Kidney (tissue), 14 donors: ENCODE data around the gene SCN7A. TPM values are rescaled to one million over a fixed set of nuclear protein-coding genes. Genes with fewer than 3 reads are reported as not detected.
A peak's percentile ranks its signal among the peaks of the same experiment; 100 is the strongest.
"Not testable (repeated sequence)": the region's sequence is repeated elsewhere in the genome, so short reads cannot be mapped to it uniquely, and the experiment has no call there.

Source experiments
- DNase-seq, 5 donors: peaks; one replicate each; pipeline ENCODE4 v3.0.0-alpha.2; 2013 to 2020
- FAIRE-seq: peaks from 2 replicates; lab custom pipeline; 2012; peaks lifted over from hg19 to GRCh38; lab: Jason Lieb, UNC
- H3K27ac ChIP-seq, 2 donors: one replicate each; pipeline ENCODE4 v1.7.0; 2013; ENCODE audit warnings: low read depth in 2 of 2, low read length in 2 of 2, inconsistent platforms in 1 of 2
- H3K27me3 ChIP-seq: one replicate; pipeline ENCODE4 v1.7.1; 2013; ENCODE audit warnings: low read length, inconsistent platforms; ENCODE audit not compliant: control insufficient read depth, insufficient read depth
- H3K36me3 ChIP-seq, 3 donors: one replicate each; pipeline versions ENCODE4 v1.7.0 to v1.7.1; 2013; ENCODE audit warnings: low read length in 3 of 3, control low read depth in 1 of 3, inconsistent platforms in 1 of 3; ENCODE audit not compliant: insufficient read depth in 3 of 3, control insufficient read depth in 2 of 3
- H3K4me1 ChIP-seq, 3 donors: one replicate each; pipeline versions ENCODE4 v1.7.0 to v1.7.1; 2013; ENCODE audit warnings: low read length in 3 of 3, inconsistent platforms in 1 of 3, low read depth in 1 of 3; ENCODE audit not compliant: control insufficient read depth in 2 of 3, insufficient read depth in 2 of 3
- H3K4me3 ChIP-seq, 3 donors: one replicate each; pipeline versions ENCODE4 v1.7.0 to v1.8.1; 2013; ENCODE audit warnings: low read length in 3 of 3, control low read depth in 1 of 3, inconsistent platforms in 1 of 3
- H3K9ac ChIP-seq, 3 donors: one replicate each; pipeline versions ENCODE4 v1.7.0 to v1.7.1; 2013; ENCODE audit warnings: low read length in 3 of 3, control low read depth in 1 of 3, inconsistent platforms in 1 of 3
- H3K9me3 ChIP-seq, 3 donors: one replicate each; pipeline versions ENCODE4 v1.7.0 to v1.7.1; 2013; ENCODE audit warnings: low read length in 3 of 3, control low read depth in 1 of 3, inconsistent platforms in 1 of 3; ENCODE audit not compliant: control insufficient read depth in 2 of 3, insufficient read depth in 1 of 3
- intact Hi-C: fragments of 100-400 bp; cut with DNase I; formaldehyde crosslinking; loops from one replicate; pipeline ENCODE4 v1.11.1; 2022
- polyA plus RNA-seq: library from polyadenylated mRNA; stranded (reverse); fragments of 350-450 nt; fragmentation: Illumina TruSeq; extraction: RNeasy Lipid Tissue Mini Kit (QIAGEN cat#74804); gene quantifications from one replicate; pipeline ENCODE4 v1.2.3, GENCODE V29; 2014; ENCODE audit warnings: low read depth, low replicate concordance; ENCODE audit not compliant: insufficient read depth
- total RNA-seq: library from RNA; stranded (reverse); fragmentation: NEBNext Ultra II Directional; extraction: Animal tissue kit (Norgen Biotek cat#: 25700); gene quantifications from one replicate; pipeline ENCODE4 v1.2.1, GENCODE V29; 2021
- TF ChIP-seq, protein P1 (sequence below): IDR thresholded peaks from 3 replicates; pipeline ENCODE4 v1.5.1; 2012; ENCODE audit warnings: mild to moderate bottlenecking, moderate library complexity, borderline replicate concordance; ENCODE audit not compliant: insufficient read depth; ENCODE audit errors: extremely low read depth
- donor health status: control.
- donor health status: control.
- donor health status: control.
- donor health status: control.
- donor health status: control.
- donor health status: DM: yes; HTN: yes; CAD: no.
- donor health status: Normal renal cell carcinoma (clear cell type).

Gene SCN7A
- total and polyA plus RNA-seq, 2 donors from 2014 or later: 1.9 to 3.6 TPM

DNA sequence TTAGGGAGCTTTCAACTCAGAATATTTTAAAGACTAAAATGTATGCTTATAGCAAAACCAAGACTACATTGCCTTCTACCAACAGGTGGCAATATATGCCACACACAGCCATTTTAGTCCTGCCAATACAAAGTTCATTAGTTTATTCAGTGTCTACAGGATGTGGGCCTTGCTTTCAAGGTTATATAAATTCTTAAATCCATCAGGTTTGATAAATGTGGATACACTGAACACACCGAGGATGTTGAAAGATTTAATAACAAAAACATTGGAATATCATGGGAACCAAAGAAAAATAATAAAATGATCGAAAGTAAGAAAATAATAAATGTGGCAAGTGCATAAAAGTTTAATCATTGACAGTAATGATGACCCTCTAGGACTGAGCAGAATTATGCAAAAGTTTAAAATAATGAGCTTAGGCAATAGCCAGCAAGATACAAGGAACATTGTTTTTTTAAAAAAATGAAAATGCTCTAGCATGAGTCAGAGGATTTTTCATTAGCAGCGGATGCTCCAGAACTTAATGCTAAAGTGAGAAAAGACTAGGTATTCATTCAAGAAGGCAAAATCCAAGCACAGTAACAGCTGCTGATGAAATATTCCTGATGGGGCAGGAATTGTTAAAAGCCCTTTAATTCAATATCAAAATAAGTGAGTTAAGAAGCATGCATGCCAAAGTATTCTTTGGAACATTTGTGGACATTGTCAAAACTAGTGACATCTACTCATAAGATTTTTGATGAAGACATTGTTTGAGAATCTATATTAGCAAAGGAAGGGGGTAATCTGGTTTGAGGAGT lies 132.5 kb downstream of the SCN7A start:
- TF ChIP-seq, protein P1, sequence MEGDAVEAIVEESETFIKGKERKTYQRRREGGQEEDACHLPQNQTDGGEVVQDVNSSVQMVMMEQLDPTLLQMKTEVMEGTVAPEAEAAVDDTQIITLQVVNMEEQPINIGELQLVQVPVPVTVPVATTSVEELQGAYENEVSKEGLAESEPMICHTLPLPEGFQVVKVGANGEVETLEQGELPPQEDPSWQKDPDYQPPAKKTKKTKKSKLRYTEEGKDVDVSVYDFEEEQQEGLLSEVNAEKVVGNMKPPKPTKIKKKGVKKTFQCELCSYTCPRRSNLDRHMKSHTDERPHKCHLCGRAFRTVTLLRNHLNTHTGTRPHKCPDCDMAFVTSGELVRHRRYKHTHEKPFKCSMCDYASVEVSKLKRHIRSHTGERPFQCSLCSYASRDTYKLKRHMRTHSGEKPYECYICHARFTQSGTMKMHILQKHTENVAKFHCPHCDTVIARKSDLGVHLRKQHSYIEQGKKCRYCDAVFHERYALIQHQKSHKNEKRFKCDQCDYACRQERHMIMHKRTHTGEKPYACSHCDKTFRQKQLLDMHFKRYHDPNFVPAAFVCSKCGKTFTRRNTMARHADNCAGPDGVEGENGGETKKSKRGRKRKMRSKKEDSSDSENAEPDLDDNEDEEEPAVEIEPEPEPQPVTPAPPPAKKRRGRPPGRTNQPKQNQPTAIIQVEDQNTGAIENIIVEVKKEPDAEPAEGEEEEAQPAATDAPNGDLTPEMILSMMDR: peak; percentile 43
- peak in 2 of 5 donors; percentile 36 to 48 for DNase-seq
- Histone ChIP-seq H3K27me3 (no peaks in the 10 kb centered on the region), H3K27ac (no peak overlapping the region), H3K36me3 (no peaks in the 10 kb centered on the region), H3K4me1 (no peaks in the 10 kb centered on the region), H3K9ac (no peak overlapping the region), H3K9me3 (no peaks in the 10 kb centered on the region), H3K4me3 (no peak overlapping the region)
- intact Hi-C loops: no loop called here
- FAIRE-seq: peak; percentile 42

DNA sequence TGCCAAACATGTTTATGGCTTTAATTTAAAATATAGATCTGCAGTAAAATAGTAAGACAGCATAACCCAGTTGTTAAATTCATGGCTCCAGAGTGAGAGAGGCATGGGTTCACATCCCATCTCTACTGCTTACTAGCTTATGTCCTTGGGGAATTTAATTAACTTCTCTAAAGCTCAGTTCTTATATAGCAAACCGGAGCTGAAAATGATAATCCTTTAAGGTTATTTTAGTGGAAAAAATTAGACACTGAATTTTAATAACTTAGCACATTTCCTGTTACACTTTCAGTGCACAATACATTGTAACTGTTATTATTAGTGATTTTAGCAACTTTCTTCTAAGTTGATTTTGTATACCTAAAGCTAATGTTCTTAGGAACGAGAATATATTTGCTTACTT lies 133.1 kb downstream of the SCN7A start:
- intact Hi-C loops: no loop called here
- FAIRE-seq: no peak
- Histone ChIP-seq H3K4me1 (no peaks in the 10 kb centered on the region), H3K27me3 (no peaks in the 10 kb centered on the region), H3K9ac (no peak overlapping the region), H3K27ac (no peak overlapping the region), H3K9me3 (no peaks in the 10 kb centered on the region), H3K36me3 (no peaks in the 10 kb centered on the region), H3K4me3 (no peak overlapping the region)
- TF ChIP-seq, protein P1: no peak
- no peak for DNase-seq

DNA sequence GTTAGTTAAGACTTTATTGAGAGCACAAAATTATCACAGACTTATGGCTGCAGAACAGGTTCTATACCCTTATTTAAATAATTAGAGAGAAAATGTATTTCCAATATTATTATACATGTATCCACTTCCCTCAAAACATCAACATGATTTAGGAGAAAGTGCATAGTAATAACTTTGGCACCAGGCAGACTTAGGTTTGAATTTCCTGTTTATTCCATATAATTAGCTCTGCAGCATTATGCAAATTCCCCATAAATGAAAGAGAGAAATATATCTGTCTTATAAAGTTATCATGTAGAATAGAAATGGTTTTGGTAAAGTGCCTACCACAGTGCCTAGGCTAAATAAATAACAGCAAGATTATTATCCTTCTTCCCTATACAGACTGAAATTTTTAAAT lies 133.6 kb downstream of the SCN7A start:
- FAIRE-seq (no peak), DNase-seq (no peak)
- Histone ChIP-seq H3K4me3 (no peak overlapping the region), H3K27me3 (no peaks in the 10 kb centered on the region), H3K27ac (no peak overlapping the region), H3K9ac (no peak overlapping the region), H3K9me3 (no peaks in the 10 kb centered on the region), H3K36me3 (no peaks in the 10 kb centered on the region), H3K4me1 (no peaks in the 10 kb centered on the region)
- TF ChIP-seq, protein P1: no peak
- intact Hi-C loops: no loop called here

DNA sequence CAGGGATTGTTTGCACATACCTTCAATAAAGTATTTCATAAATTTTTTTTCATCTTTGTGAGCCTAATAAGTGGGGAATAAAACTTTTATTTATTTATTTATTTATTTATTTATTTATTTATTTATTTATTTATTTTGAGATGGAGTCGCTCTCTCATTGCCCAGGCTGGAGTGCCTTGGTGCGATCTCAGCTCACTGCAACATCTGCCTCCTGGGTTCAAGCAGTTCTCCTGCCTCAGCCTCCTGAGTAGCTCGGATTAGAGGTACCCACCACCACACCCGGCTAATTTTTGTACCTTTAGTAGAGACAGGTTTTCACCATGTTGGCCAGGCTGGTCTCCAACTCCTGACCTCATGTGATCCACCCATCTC lies 136.1 kb downstream of the SCN7A start:
- FAIRE-seq, H3K9me3 ChIP-seq, H3K4me3 ChIP-seq, H3K9ac ChIP-seq, H3K36me3 ChIP-seq, H3K27me3 ChIP-seq, DNase-seq, H3K27ac ChIP-seq, H3K4me1 ChIP-seq, intact Hi-C loops: not testable (repeated sequence)
